Measurements from ENCODE around the gene SYTL3. TPM values are rescaled to one million over a fixed set of nuclear protein-coding genes. Genes with fewer than 3 reads are reported as not detected.

The SYTL3 gene
- total RNA-seq, 1 experiment from 2014 or later = 1.8 TPM

DNA sequence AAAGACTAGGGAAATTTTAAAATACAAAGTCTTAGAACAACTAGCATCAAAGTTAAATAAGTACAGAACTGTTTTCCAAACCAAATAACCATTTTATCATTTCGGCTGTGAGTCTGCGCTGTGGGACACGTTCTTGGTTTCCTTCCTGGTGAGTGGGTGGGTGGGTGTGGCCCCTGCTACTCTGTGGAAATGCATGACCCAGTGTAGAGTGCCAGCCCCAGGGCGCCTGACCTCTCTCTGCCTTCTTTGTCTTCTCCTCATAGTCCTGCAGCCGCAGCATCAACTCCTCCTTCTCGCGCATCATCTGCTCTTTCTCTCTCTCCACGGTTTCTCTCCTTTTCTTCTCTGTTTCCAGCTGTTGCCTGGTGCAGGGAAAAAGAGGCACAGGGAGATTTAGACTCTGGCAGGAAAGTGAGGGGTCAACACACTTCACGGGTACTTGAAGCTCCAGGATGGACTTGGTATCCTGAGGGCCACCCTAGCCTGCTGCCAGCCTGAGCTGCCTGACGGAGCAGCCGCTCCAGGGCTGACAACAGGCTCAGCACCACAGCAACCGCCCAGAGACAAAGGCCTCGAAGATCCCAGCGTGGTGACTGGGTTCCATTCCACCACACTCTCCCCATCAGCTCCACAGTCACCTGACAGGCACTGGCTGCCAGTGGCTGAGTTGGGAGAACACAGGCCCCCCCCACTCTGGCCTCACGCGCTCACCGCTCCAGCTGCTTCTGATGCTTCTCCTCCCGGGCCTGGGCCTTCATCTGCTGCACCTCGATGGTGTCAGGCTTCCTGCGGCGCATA lies 120.9 kb downstream of the SYTL3 start:
- no peaks in the 10 kb centered on the region for H3K9me2 ChIP-seq (replicated peaks; ENCODE audit: low read length)
- H4K20me1 ChIP-seq (ENCODE audit: low read length) = peaks cover 5% of the 10 kb centered on the region; the same call in 1 of the 2 replicates
- H3K4me3 ChIP-seq (ENCODE audit: low read length) = no peak overlapping the region
- no TSS peak for BruUV-seq (replicated peaks)
- ChIA-PET CTCF (no interaction called here), POLR2A (ENCODE audit: unreplicated experiment) (no interaction called here)
- H3K36me3 ChIP-seq (ENCODE audit: low read depth, low read length) = peaks cover 92% of the 10 kb centered on the region
- H3K79me2 ChIP-seq (ENCODE audit: low read length) = peaks cover 5% of the 10 kb centered on the region
- ATAC-seq (no peak), DNase-seq (no peak)
- intact Hi-C loops (cut with micrococcal nuclease) = no loop called here
- H3K4me1 ChIP-seq (ENCODE audit: insufficient read depth, low read length) = no peaks in the 10 kb centered on the region
- H3K27me3 ChIP-seq (ENCODE audit: low read length) = no peaks in the 10 kb centered on the region
- no peak overlapping the region for H3K27ac ChIP-seq (ENCODE audit: low read length)
- no peaks in the 10 kb centered on the region for H3K9me3 ChIP-seq (ENCODE audit: low read length)
- no peak overlapping the region for H2AFZ ChIP-seq (ENCODE audit: low read length)
- H3K9ac ChIP-seq (ENCODE audit: low read length) = no peak overlapping the region
- H3F3A ChIP-seq (ENCODE audit: low read length, unreplicated experiment) = peaks cover 4% of the 10 kb centered on the region
- H3K4me2 ChIP-seq (ENCODE audit: low read length) = no peak overlapping the region
- TF ChIP-seq EZH2phosphoT487 (IDR thresholded peaks at IDR 0.05; ENCODE audit: borderline replicate concordance, low read length) = no peak
- TF ChIP-seq, protein P1, sequence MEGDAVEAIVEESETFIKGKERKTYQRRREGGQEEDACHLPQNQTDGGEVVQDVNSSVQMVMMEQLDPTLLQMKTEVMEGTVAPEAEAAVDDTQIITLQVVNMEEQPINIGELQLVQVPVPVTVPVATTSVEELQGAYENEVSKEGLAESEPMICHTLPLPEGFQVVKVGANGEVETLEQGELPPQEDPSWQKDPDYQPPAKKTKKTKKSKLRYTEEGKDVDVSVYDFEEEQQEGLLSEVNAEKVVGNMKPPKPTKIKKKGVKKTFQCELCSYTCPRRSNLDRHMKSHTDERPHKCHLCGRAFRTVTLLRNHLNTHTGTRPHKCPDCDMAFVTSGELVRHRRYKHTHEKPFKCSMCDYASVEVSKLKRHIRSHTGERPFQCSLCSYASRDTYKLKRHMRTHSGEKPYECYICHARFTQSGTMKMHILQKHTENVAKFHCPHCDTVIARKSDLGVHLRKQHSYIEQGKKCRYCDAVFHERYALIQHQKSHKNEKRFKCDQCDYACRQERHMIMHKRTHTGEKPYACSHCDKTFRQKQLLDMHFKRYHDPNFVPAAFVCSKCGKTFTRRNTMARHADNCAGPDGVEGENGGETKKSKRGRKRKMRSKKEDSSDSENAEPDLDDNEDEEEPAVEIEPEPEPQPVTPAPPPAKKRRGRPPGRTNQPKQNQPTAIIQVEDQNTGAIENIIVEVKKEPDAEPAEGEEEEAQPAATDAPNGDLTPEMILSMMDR (conservative IDR thresholded peaks at IDR 0.05; ENCODE audit: low read depth, low read length) = no peak
- TF ChIP-seq EZH2 (IDR thresholded peaks at IDR 0.05; ENCODE audit: low read length, unreplicated experiment) = no peak

- no peak overlapping the region for H3K9ac ChIP-seq (ENCODE audit: low read length)
Observed at GRCh38 chr6:158771399-158772152, 121.7 kb downstream of the SYTL3 start.

More at GRCh38 chr6:158771399-158772152, 121.7 kb downstream of the SYTL3 start:
- Histone ChIP-seq H4K20me1 (ENCODE audit: low read length) (peaks cover 11% of the 10 kb centered on the region; the same call in 1 of the 2 replicates), H3K27me3 (ENCODE audit: low read length) (no peaks in the 10 kb centered on the region), H3K9me3 (ENCODE audit: low read length) (no peaks in the 10 kb centered on the region), H3K9me2 (replicated peaks; ENCODE audit: low read length) (no peaks in the 10 kb centered on the region), H3K79me2 (ENCODE audit: low read length) (peaks cover 12% of the 10 kb centered on the region), H3K36me3 (ENCODE audit: low read depth, low read length) (peaks cover 93% of the 10 kb centered on the region), H3F3A (ENCODE audit: low read length, unreplicated experiment) (peaks cover 4% of the 10 kb centered on the region), H3K4me1 (ENCODE audit: insufficient read depth, low read length) (no peaks in the 10 kb centered on the region), H2AFZ (ENCODE audit: low read length) (no peak overlapping the region), H3K4me3 (ENCODE audit: low read length) (no peak overlapping the region), H3K4me2 (ENCODE audit: low read length) (no peak overlapping the region), H3K27ac (ENCODE audit: low read length) (no peak overlapping the region)
- ATAC-seq (no peak), DNase-seq (no peak)
- ChIA-PET POLR2A (ENCODE audit: unreplicated experiment) (no interaction called here), CTCF (no interaction called here)
- no TSS peak for BruUV-seq (replicated peaks)
- intact Hi-C loops (cut with micrococcal nuclease) = no loop called here
- TF ChIP-seq EZH2 (IDR thresholded peaks at IDR 0.05; ENCODE audit: low read length, unreplicated experiment) (no peak), EZH2phosphoT487 (IDR thresholded peaks at IDR 0.05; ENCODE audit: borderline replicate concordance, low read length) (no peak)
- TF ChIP-seq, protein P1 (conservative IDR thresholded peaks at IDR 0.05; ENCODE audit: low read depth, low read length) = no peak

Measured in PC-3 (cell line).